GM23338 (cell line): Measurements from ENCODE around the gene PLA1A. TPM values are rescaled to one million over a fixed set of nuclear protein-coding genes. Genes with fewer than 3 reads are reported as not detected.

Source experiments
- ATAC-seq: fragments of 200-7000 bp; cut with Tn5 transposase; 3 replicates; pipeline ENCODE4 v1.9.1; 2020
- DNase-seq: peaks from one replicate; pipeline ENCODE4 v3.0.0-alpha.2; 2015; ENCODE audit warnings: low spot score
- H2AFZ ChIP-seq: fragments of 200-600 bp; sonication (generic); 2 replicates; pipeline ENCODE4 v1.8.0; 2016; ENCODE audit warnings: antibody characterized with exemption, mild to moderate bottlenecking, moderate library complexity
- H3F3A ChIP-seq: fragments of 200-600 bp; sonication (generic); replicated peaks from 2 replicates; pipeline ENCODE4 v1.8.0; 2017; ENCODE audit warnings: antibody characterized with exemption, mixed run types, low read depth
- H3K27ac ChIP-seq: fragments of 200-600 bp; sonication (generic); 2 replicates; pipeline ENCODE4 v1.6.1; 2016; ENCODE audit warnings: low read depth
- H3K27me3 ChIP-seq: fragments of 200-600 bp; sonication (generic); 2 replicates; pipeline ENCODE4 v1.8.0; 2016; ENCODE audit warnings: mild to moderate bottlenecking, mixed run types, moderate library complexity; ENCODE audit not compliant: insufficient read depth
- H3K36me3 ChIP-seq: fragments of 200-600 bp; sonication (generic); 2 replicates; pipeline ENCODE4 v1.8.0; 2016; ENCODE audit warnings: mild to moderate bottlenecking; ENCODE audit not compliant: insufficient read depth
- H3K4me1 ChIP-seq: fragments of 200-600 bp; sonication (generic); 2 replicates; pipeline ENCODE4 v1.8.0; 2016; ENCODE audit warnings: mild to moderate bottlenecking, moderate library complexity; ENCODE audit not compliant: insufficient read depth
- H3K4me2 ChIP-seq: fragments of 200-600 bp; sonication (generic); 2 replicates; pipeline ENCODE4 v1.7.1; 2017; ENCODE audit warnings: mixed run types
- H3K4me3 ChIP-seq: fragments of 200-600 bp; sonication (generic); 2 replicates; pipeline ENCODE4 v1.6.1; 2016; ENCODE audit warnings: mixed run types
- H3K79me2 ChIP-seq: fragments of 200-600 bp; sonication (generic); replicated peaks from 2 replicates; pipeline ENCODE4 v1.8.0; 2017; ENCODE audit warnings: mild to moderate bottlenecking; ENCODE audit not compliant: insufficient read depth
- H3K9me2 ChIP-seq: fragments of 200-600 bp; sonication (generic); 2 replicates; pipeline ENCODE4 v1.8.0; 2017; ENCODE audit not compliant: insufficient read depth
- H4K20me1 ChIP-seq: fragments of 200-600 bp; sonication (generic); replicated peaks from 2 replicates; pipeline ENCODE4 v1.8.0; 2017; ENCODE audit warnings: mild to moderate bottlenecking; ENCODE audit not compliant: insufficient read depth
- H3K27ac Mint-ChIP-seq: 2 replicates; pipeline ENCODE4 v1.8.0; 2020; ENCODE audit warnings: inconsistent platforms, mild to moderate bottlenecking, moderate library complexity, mixed read lengths
- H3K27me3 Mint-ChIP-seq: 3 replicates; pipeline ENCODE4 v1.8.0; 2022; ENCODE audit warnings: low read depth, mild to moderate bottlenecking, moderate library complexity, mixed read lengths, inconsistent platforms; ENCODE audit not compliant: insufficient read depth, poor library complexity
- H3K36me3 Mint-ChIP-seq: 3 replicates; pipeline ENCODE4 v1.8.0; 2021; ENCODE audit warnings: low read depth, mild to moderate bottlenecking, inconsistent platforms, moderate library complexity, mixed read lengths
- H3K4me1 Mint-ChIP-seq: 3 replicates; pipeline ENCODE4 v1.8.0; 2020; ENCODE audit warnings: mild to moderate bottlenecking, inconsistent platforms, mixed read lengths
- H3K4me3 Mint-ChIP-seq: 3 replicates; pipeline ENCODE4 v1.8.0; 2021; ENCODE audit warnings: moderate library complexity, mild to moderate bottlenecking, inconsistent platforms, mixed read lengths
- H3K9me3 Mint-ChIP-seq: 3 replicates; pipeline ENCODE4 v1.8.0; 2020; ENCODE audit warnings: moderate library complexity, mild to moderate bottlenecking, inconsistent platforms, mixed read lengths
- CREB1 ChIP-seq: fragments of 250-450 bp; sonication (Bioruptor Pico); IDR thresholded peaks from 2 replicates; pipeline ENCODE4 v1.5.0; 2020; ENCODE audit warnings: low read depth, mild to moderate bottlenecking, moderate library complexity
- CTCF ChIP-seq, 2 experiments: fragments of 200-600 bp in 1 of 2; sonication (generic) in 1 of 2; conservative IDR thresholded peaks; 2 replicates each; pipeline versions ENCODE4 v1.5.1 to v1.6.1; 2016 to 2017; ENCODE audit warnings: antibody characterized with exemption in 2 of 2, low read depth in 2 of 2, mild to moderate bottlenecking in 2 of 2, moderate library complexity in 1 of 2
- ETS1 ChIP-seq: IDR thresholded peaks from 2 replicates; pipeline ENCODE4 v1.6.1; 2016; ENCODE audit warnings: antibody characterized with exemption
- EZH2phosphoT487 ChIP-seq: fragments of 200-600 bp; sonication (generic); IDR thresholded peaks from one replicate; pipeline ENCODE4 v1.8.1; 2018; ENCODE audit warnings: antibody characterized with exemption; ENCODE audit not compliant: unreplicated experiment
- NANOG ChIP-seq: IDR thresholded peaks from 2 replicates; pipeline ENCODE4 v1.6.1; 2016; ENCODE audit warnings: antibody characterized with exemption, borderline replicate concordance
- POLR2AphosphoS5 ChIP-seq: IDR thresholded peaks from 2 replicates; pipeline ENCODE4 v1.6.1; 2016; ENCODE audit warnings: antibody characterized with exemption, low read depth
- STAT1 ChIP-seq: IDR thresholded peaks from one replicate; pipeline ENCODE4 v1.6.1; 2016; ENCODE audit warnings: antibody characterized with exemption; ENCODE audit not compliant: unreplicated experiment
- ZNF114 ChIP-seq: fragments of 250-450 bp; sonication (Bioruptor Pico); IDR thresholded peaks from 2 replicates; pipeline ENCODE4 v1.5.0; 2020; ENCODE audit warnings: mild to moderate bottlenecking, moderate library complexity
- ZNF462 ChIP-seq: fragments of 250-450 bp; sonication (Bioruptor Pico); IDR thresholded peaks from 2 replicates; pipeline ENCODE4 v1.5.0; 2020; ENCODE audit warnings: mild to moderate bottlenecking, moderate library complexity
- polyA plus RNA-seq: library from polyadenylated mRNA; unstranded; fragments of >200 nt; fragmentation: Nextera tagmentation; extraction: Ambion mirVana; gene quantifications from 2 replicates; pipeline ENCODE4 v1.2.1, GENCODE V29; 2016
- total RNA-seq: library from RNA; depleted of rRNA; stranded (reverse); fragments of >200 nt; shearing (Covaris generic); gene quantifications from 2 replicates; pipeline ENCODE4 v1.2.3, GENCODE V29; 2014

Gene PLA1A
- total and polyA plus RNA-seq, 2 experiments from 2014 or later: not detected

GRCh38 chr3:119585208-119585607 lies 12.5 kb upstream of the PLA1A start (continued):
- TF ChIP-seq ZNF462 (CRISPR knock-in tag) (no peak), NANOG (no peak), EZH2phosphoT487 (no peak), CREB1 (CRISPR knock-in tag) (no peak), ZNF114 (no peak), STAT1 (no peak), POLR2AphosphoS5 (no peak)

GRCh38 chr3:119585856-119586570 lies 11.7 kb upstream of the PLA1A start:
- Histone ChIP-seq H3K27me3 (no peaks in the 10 kb centered on the region), H3K79me2 (no peaks in the 10 kb centered on the region), H2AFZ (no peak overlapping the region), H3K4me2 (no peak overlapping the region), H3K9me2 (0 out of 2 replicates have a peak, but pooled peaks cover 3% of the 10 kb centered on the region), H3K4me3 (no peak overlapping the region), H3F3A (no peaks in the 10 kb centered on the region), H3K4me1 (peaks cover 11% of the 10 kb centered on the region), H3K27ac (no peak overlapping the region), H4K20me1 (no peaks in the 10 kb centered on the region), H3K36me3 (no peaks in the 10 kb centered on the region)
- Mint-ChIP-seq H3K9me3 (peaks cover 2% of the 10 kb centered on the region; the same call in 2 of the 3 replicates), H3K27ac (no peak overlapping the region), H3K4me1 (peaks cover 16% of the 10 kb centered on the region), H3K4me3 (no peak overlapping the region), H3K36me3 (peaks cover 10% of the 10 kb centered on the region; the same call in 1 of the 3 replicates), H3K27me3 (peaks cover 4% of the 10 kb centered on the region)
- no peak for ATAC-seq
- DNase-seq: no peak
- TF ChIP-seq ETS1: no peak
- no peak for TF ChIP-seq CTCF (conservative IDR thresholded peaks at IDR 0.05; ENCODE audit: low read depth in 2 of 2)
- TF ChIP-seq CREB1 (CRISPR knock-in tag): no peak
